OCI-LY7 (cell line): ENCODE data around the gene PRKAA1.

Source experiments
- EZH2phosphoT487 ChIP-seq: fragments of 200-600 bp; sonication (generic); IDR thresholded peaks from 2 replicates; pipeline ENCODE4 v1.6.1; 2018; ENCODE audit warnings: low read depth, borderline replicate concordance, mild to moderate bottlenecking, mixed run types, antibody characterized with exemption, low read length, moderate library complexity, mixed read lengths
- TF ChIP-seq, protein P1 (sequence below): fragments of 200-600 bp; sonication (generic); conservative IDR thresholded peaks from 2 replicates; pipeline ENCODE4 v1.5.1; 2014; ENCODE audit warnings: mild to moderate bottlenecking, antibody characterized with exemption, low read length, moderate library complexity, mixed read lengths

DNA sequence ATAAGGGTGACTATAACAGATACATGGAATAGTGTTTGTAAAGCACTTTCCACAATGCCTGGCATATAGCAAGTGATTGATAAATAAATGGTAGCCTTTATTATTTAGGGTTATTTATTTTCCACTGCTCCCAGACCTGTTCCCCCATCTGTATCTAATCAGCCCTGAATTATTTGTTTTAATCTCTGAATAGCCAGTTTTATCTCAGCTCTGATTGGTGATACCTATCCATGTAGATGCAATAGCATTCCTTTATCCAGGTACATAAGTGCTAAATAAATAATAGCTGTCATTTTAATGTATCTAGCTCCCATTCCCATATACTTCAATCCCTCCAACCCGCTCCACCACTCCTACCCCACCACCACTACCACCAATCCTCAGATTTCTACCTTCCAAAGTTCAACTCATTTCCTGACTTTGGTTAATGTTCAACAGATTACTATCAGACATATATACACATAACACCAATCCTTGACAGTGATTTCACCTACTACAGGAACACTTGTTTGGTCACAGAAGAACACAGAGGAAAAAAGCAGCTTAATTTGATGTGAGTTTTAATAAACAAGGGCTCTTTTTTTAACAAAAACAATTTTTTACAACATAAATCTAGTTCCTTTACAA, 14.0 kb downstream of the PRKAA1 start:
- TF ChIP-seq, protein P1, sequence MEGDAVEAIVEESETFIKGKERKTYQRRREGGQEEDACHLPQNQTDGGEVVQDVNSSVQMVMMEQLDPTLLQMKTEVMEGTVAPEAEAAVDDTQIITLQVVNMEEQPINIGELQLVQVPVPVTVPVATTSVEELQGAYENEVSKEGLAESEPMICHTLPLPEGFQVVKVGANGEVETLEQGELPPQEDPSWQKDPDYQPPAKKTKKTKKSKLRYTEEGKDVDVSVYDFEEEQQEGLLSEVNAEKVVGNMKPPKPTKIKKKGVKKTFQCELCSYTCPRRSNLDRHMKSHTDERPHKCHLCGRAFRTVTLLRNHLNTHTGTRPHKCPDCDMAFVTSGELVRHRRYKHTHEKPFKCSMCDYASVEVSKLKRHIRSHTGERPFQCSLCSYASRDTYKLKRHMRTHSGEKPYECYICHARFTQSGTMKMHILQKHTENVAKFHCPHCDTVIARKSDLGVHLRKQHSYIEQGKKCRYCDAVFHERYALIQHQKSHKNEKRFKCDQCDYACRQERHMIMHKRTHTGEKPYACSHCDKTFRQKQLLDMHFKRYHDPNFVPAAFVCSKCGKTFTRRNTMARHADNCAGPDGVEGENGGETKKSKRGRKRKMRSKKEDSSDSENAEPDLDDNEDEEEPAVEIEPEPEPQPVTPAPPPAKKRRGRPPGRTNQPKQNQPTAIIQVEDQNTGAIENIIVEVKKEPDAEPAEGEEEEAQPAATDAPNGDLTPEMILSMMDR, result no peak
- no peak for TF ChIP-seq EZH2phosphoT487
